Prostate gland (tissue), 2 donors: ENCODE data around the gene TEX9. TPM values are rescaled to one million over a fixed set of nuclear protein-coding genes. Genes with fewer than 3 reads are reported as not detected.

ENCODE experiments used
- DNase-seq: peaks from one replicate; pipeline ENCODE4 v3.0.0-alpha.2; 2019; ENCODE audit warnings: low spot score
- H3K27ac ChIP-seq, 2 donors: fragments of 200-600 bp; sonication (generic); 2 replicates each; pipeline ENCODE4 v1.5.1; 2017 to 2019
- H3K27me3 ChIP-seq: fragments of 200-600 bp; sonication (generic); replicated peaks from 2 replicates; pipeline ENCODE4 v1.5.1; 2019; ENCODE audit not compliant: insufficient read depth
- H3K36me3 ChIP-seq, 2 donors: fragments of 200-600 bp; sonication (generic); 1 replicate in 1 of 2; 2 replicates in 1 of 2; pipeline versions ENCODE4 v1.5.1 to v1.8.1; 2017 to 2019
- H3K4me1 ChIP-seq: fragments of 200-600 bp; sonication (generic); replicated peaks from 2 replicates; pipeline ENCODE4 v1.5.1; 2019
- H3K4me3 ChIP-seq, 2 donors: fragments of 200-600 bp; sonication (generic); 2 replicates each; pipeline ENCODE4 v1.5.1; 2017 to 2019
- H3K9me3 ChIP-seq: fragments of 200-600 bp; sonication (generic); 2 replicates; pipeline ENCODE4 v1.5.1; 2017
- CTCF ChIP-seq, 4 experiments: fragments of 200-600 bp in 2 of 4; fragments of 450-650 bp in 2 of 4; sonication (generic) in 2 of 4; IDR thresholded peaks; 1 replicate in 3 of 4; 2 replicates in 1 of 4; pipeline ENCODE4 v1.5.1; 2016 to 2019; ENCODE audit warnings: antibody characterized with exemption in 4 of 4, mild to moderate bottlenecking in 2 of 4, moderate library complexity in 2 of 4
- POLR2A ChIP-seq: fragments of 450-650 bp; IDR thresholded peaks from one replicate; pipeline ENCODE4 v1.6.1; 2016; ENCODE audit warnings: antibody characterized with exemption, mild to moderate bottlenecking
- POLR2AphosphoS5 ChIP-seq: sonication (generic); formaldehyde crosslinking; IDR thresholded peaks from one replicate; pipeline ENCODE4 v1.6.1; 2017; ENCODE audit warnings: antibody characterized with exemption
- WGBS: methylation state at CpG from one replicate; pipeline ENCODE4 v1.1.5; 2018; 5-methylcytosine and 5-hydroxymethylcytosine counted together
- intact Hi-C: fragments of 100-400 bp; cut with DNase I; formaldehyde crosslinking; loops from one replicate; pipeline ENCODE4 v1.14.2; 2022
- total RNA-seq, 2 donors: library from RNA; depleted of rRNA; stranded (reverse); fragments of >200 nt; gene quantifications; one replicate each; pipeline ENCODE4 v1.1.0, GENCODE V29; 2016

The TEX9 gene
- total RNA-seq, 2 donors from 2014 or later, result 8.7 to 9.4 TPM

GRCh38 chr15:56467616-56468015 is 102.4 kb downstream of the TEX9 start:
- DNase-seq, result no peak
- H3K36me3 ChIP-seq, result no peaks in the 10 kb centered on the region
- H3K4me1 ChIP-seq, result no peaks in the 10 kb centered on the region
- 59% methylated on average over 3 of the region's 3 CpGs for WGBS
- no peaks in the 10 kb centered on the region for H3K27me3 ChIP-seq
- TF ChIP-seq POLR2AphosphoS5, result no peak
- no peak overlapping the region for H3K27ac ChIP-seq
- H3K4me3 ChIP-seq, result no peak overlapping the region
- H3K9me3 ChIP-seq, result no peaks in the 10 kb centered on the region
- intact Hi-C loops, result no loop called here

- H3K36me3 ChIP-seq, result no peaks in the 10 kb centered on the region
- TF ChIP-seq CTCF (IDR thresholded peaks at IDR 0.05), result no peak
- TF ChIP-seq POLR2AphosphoS5, result no peak
- TF ChIP-seq POLR2A, result no peak
- 64% methylated on average over 2 of the region's 2 CpGs for WGBS
- no peak overlapping the region for H3K27ac ChIP-seq
- no peaks in the 10 kb centered on the region for H3K9me3 ChIP-seq
- intact Hi-C loops, result no loop called here
- H3K27me3 ChIP-seq, result no peaks in the 10 kb centered on the region
- DNase-seq, result no peak
- H3K4me3 ChIP-seq, result no peak overlapping the region
- no peaks in the 10 kb centered on the region for H3K4me1 ChIP-seq
Observed at GRCh38 chr15:56468401-56468800, 103.2 kb downstream of the TEX9 start.

DNA sequence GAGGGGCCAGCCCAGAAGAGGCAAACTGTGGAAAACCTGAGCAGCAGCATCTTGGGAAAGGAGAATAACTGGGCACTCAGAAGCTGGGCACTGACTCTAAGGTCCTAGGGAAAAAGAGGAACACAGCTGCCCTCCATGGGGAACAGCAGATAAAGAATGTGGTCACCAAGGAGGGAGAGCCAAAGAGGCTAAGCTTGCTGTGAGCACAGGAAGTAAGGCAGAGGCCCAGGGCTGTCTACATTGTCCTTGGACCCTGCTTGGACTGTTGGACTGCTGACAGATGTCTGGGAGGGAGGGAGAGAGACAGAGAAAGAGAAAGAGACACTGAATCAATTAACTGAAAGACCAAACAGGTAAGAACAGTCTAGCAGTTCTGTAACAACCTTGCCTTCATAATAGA is 104.3 kb downstream of the TEX9 start:
- Histone ChIP-seq H3K27me3 (no peaks in the 10 kb centered on the region), H3K4me1 (no peaks in the 10 kb centered on the region), H3K9me3 (no peaks in the 10 kb centered on the region), H3K27ac (no peak overlapping the region), H3K4me3 (no peak overlapping the region), H3K36me3 (no peaks in the 10 kb centered on the region)
- intact Hi-C loops, result no loop called here
- no peak for DNase-seq
- no peak for TF ChIP-seq POLR2AphosphoS5
- TF ChIP-seq CTCF (IDR thresholded peaks at IDR 0.05), result no peak
- no peak for TF ChIP-seq POLR2A

DNA sequence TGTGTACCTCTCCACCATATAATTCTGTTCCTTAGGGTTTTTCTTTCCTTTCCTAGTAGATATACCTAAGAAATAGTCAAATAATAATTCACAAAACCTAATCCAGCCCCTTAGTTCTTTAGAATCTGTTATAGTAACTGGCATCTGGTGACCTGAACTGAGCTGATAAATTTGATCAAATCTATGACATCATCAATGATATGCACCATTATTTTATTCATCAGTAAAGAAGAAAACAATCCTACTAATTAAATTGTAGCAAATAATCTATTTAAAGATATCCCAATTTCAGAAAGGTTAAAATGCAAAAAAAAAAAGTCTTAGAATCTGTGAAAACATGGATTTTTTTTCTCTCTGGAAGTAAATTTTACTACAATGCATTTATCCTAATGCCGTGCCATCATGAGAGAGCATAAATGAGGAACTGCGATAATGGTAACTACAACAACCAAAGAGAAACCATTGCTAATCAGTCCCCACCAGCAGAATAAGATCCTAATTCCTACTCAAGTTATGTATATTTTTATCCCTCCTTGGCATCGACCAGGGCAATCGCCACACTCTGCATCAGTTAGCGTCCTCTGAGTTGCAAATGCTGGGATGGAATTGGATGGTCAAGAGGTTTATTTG is 106.3 kb downstream of the TEX9 start:
- 90% methylated on average over 5 of the region's 5 CpGs for WGBS
- H3K4me3 ChIP-seq, result no peak overlapping the region
- H3K27ac ChIP-seq, result no peak overlapping the region
- no peak for DNase-seq
- H3K9me3 ChIP-seq, result no peaks in the 10 kb centered on the region
- H3K27me3 ChIP-seq, result no peaks in the 10 kb centered on the region
- no peak for TF ChIP-seq CTCF (IDR thresholded peaks at IDR 0.05)
- TF ChIP-seq POLR2A, result no peak
- no peak for TF ChIP-seq POLR2AphosphoS5
- H3K4me1 ChIP-seq, result no peaks in the 10 kb centered on the region
- intact Hi-C loops, result no loop called here
- H3K36me3 ChIP-seq, result no peaks in the 10 kb centered on the region

DNA sequence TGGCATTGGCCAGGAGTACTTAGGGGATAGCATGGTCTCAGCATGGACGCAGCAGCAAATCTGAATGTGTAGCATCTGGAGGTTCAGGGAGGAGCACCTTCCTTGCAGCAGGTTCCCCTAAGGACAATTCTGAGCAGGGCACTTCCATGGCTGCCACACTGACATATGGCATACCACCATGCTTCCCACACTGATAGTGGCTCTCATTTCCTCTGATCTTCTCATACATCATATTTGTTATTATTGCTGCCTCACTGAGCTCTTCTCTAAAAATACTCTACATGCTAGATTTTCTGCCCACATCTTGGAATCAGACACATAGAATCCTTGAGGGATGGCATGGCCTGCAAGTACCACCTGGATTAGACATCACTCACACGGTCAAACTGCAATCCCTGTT is 107.1 kb downstream of the TEX9 start:
- whole genome bisulfite sequencing, result 89% methylated on average over 2 of the region's 2 CpGs
- Histone ChIP-seq H3K36me3 (no peaks in the 10 kb centered on the region), H3K27ac (no peak overlapping the region), H3K9me3 (no peaks in the 10 kb centered on the region), H3K4me1 (no peaks in the 10 kb centered on the region), H3K27me3 (no peaks in the 10 kb centered on the region), H3K4me3 (no peak overlapping the region)
- no peak for DNase-seq
- intact Hi-C loops, result no loop called here
- TF ChIP-seq POLR2A (no peak), CTCF (IDR thresholded peaks at IDR 0.05) (no peak), POLR2AphosphoS5 (no peak)
